K562 (cell line): Measurements from ENCODE around the gene HIVEP1. TPM values are rescaled to one million over a fixed set of nuclear protein-coding genes. Genes with fewer than 3 reads are reported as not detected.

Source experiments
- CBFA2T2 ChIP-seq: fragments of 450-650 bp; conservative IDR thresholded peaks from 2 replicates; pipeline ENCODE4 v1.6.1; 2017; ENCODE audit warnings: mild to moderate bottlenecking
- GTF2E2 ChIP-seq: fragments of 200-800 bp; sonication (Bioruptor generic); IDR thresholded peaks from 2 replicates; pipeline ENCODE4 v1.6.1; 2016; ENCODE audit warnings: missing genetic modification characterization, missing compliant biosample characterization
- HES1 ChIP-seq: fragments of 450-650 bp; IDR thresholded peaks from 2 replicates; pipeline ENCODE4 v1.6.1; 2016; ENCODE audit warnings: low read depth, mild to moderate bottlenecking, moderate library complexity
- NCOA1 ChIP-seq: fragments of 450-650 bp; IDR thresholded peaks from 2 replicates; pipeline ENCODE4 v1.6.1; 2016; ENCODE audit warnings: low read depth
- NFE2L1 ChIP-seq: fragments of 450-650 bp; IDR thresholded peaks from 2 replicates; pipeline ENCODE4 v1.6.1; 2016; ENCODE audit warnings: missing genetic modification characterization, low read depth, mild to moderate bottlenecking, missing compliant biosample characterization, moderate library complexity, borderline replicate concordance
- NFRKB ChIP-seq: fragments of 450-650 bp; IDR thresholded peaks from 2 replicates; pipeline ENCODE4 v1.6.1; 2016; ENCODE audit warnings: low read depth
- NONO ChIP-seq, 2 experiments: fragments of 200-400 bp in 1 of 2; fragments of 450-650 bp in 1 of 2; formaldehyde crosslinking in 1 of 2; IDR thresholded peaks; 2 replicates each; pipeline ENCODE4 v1.6.1; 2017; ENCODE audit warnings: low read depth in 2 of 2, mild to moderate bottlenecking in 2 of 2, moderate library complexity in 2 of 2, low read length in 1 of 2
- SP1 ChIP-seq: sonication (generic); formaldehyde crosslinking; IDR thresholded peaks from 2 replicates; pipeline ENCODE4 v1.8.1; 2022; ENCODE audit warnings: mild to moderate bottlenecking, missing genetic modification reagents
- SRSF7 ChIP-seq: fragments of 200-400 bp; formaldehyde crosslinking; optimal IDR thresholded peaks from 2 replicates; pipeline ENCODE3; 2017; ENCODE audit warnings: mild to moderate bottlenecking, low read depth, low read length
- TAL1 ChIP-seq: fragments of 450-650 bp; IDR thresholded peaks from 2 replicates; pipeline ENCODE4 v1.6.1; 2016; ENCODE audit warnings: mild to moderate bottlenecking
- TCF7L2 ChIP-seq: fragments of 150-350 bp; IDR thresholded peaks from 2 replicates; pipeline ENCODE4 v1.6.1; 2016; ENCODE audit warnings: low read depth, mild to moderate bottlenecking, low read length, moderate library complexity
- TFE3 ChIP-seq: fragments of 450-650 bp; formaldehyde crosslinking; IDR thresholded peaks from 2 replicates; pipeline ENCODE4 v1.4.0; 2020; ENCODE audit warnings: mild to moderate bottlenecking, mixed read lengths
- ZBTB5 ChIP-seq: fragments of 450-650 bp; IDR thresholded peaks from 2 replicates; pipeline ENCODE4 v1.6.1; 2017; ENCODE audit warnings: antibody characterized with exemption
- ZC3H4 ChIP-seq: sonication (generic); formaldehyde crosslinking; IDR thresholded peaks from 2 replicates; pipeline ENCODE4 v1.9.0; 2021; ENCODE audit warnings: missing genetic modification reagents, borderline replicate concordance
- ZNF217 ChIP-seq: sonication (generic); formaldehyde crosslinking; IDR thresholded peaks from 2 replicates; pipeline ENCODE4 v1.8.0; 2022; ENCODE audit warnings: mild to moderate bottlenecking, missing genetic modification reagents
- ZNF24 ChIP-seq: fragments of 450-650 bp; IDR thresholded peaks from 2 replicates; pipeline ENCODE4 v1.6.1; 2016
- ZNF324 ChIP-seq: fragments of 250-450 bp; sonication (Bioruptor Pico); IDR thresholded peaks from 2 replicates; pipeline ENCODE4 v1.4.0; 2020; ENCODE audit warnings: mild to moderate bottlenecking
- polyA plus RNA-seq, 8 experiments: library from polyadenylated mRNA; depleted of rRNA in 4 of 8; stranded (reverse) in 5 of 8; unstranded in 3 of 8; fragments of >200 nt; fragmentation: Nextera tagmentation in 2 of 8; fragmentation: Illumina TruSeq in 1 of 8; extraction: Ambion mirVana in 2 of 8; extraction: Trizol in 1 of 8; gene quantifications; 2 replicates each; pipeline versions ENCODE4 v1.2.1 to v1.2.3, GENCODE V29; 2011 to 2014; ENCODE audit warnings: inconsistent platforms in 1 of 8, missing spikeins in 1 of 8
- total RNA-seq, 7 experiments: library from RNA; depleted of rRNA in 6 of 7; stranded (reverse); fragments of >200 nt in 6 of 7; fragmentation: Illumina TruSeq in 2 of 7; extraction: Trizol in 2 of 7; gene quantifications; 2 replicates each; pipeline versions ENCODE4 v1.2.1 to v1.2.3, GENCODE V29; 2011 to 2021; ENCODE audit warnings: low replicate concordance in 1 of 7
- TF ChIP-seq, protein P1 (sequence below): fragments of 450-650 bp; IDR thresholded peaks from 2 replicates; pipeline ENCODE4 v1.6.1; 2016; ENCODE audit warnings: mild to moderate bottlenecking
- TF ChIP-seq, protein P2 (sequence below): fragments of 250-450 bp; sonication (Bioruptor Pico); IDR thresholded peaks from 2 replicates; pipeline ENCODE4 v1.4.0; 2020; ENCODE audit warnings: mild to moderate bottlenecking, moderate library complexity
- TF ChIP-seq, protein P3 (sequence below): fragments of 250-450 bp; sonication (Bioruptor Pico); IDR thresholded peaks from 2 replicates; pipeline ENCODE4 v1.9.0; 2021; ENCODE audit warnings: mild to moderate bottlenecking, inconsistent platforms

The HIVEP1 gene
- total and polyA plus RNA-seq, 9 of the 15 experiments (the other 6 are each of a cell fraction or from before 2014, with no cell fraction given), result 6.0 to 33.3 (median 21.7) TPM

DNA sequence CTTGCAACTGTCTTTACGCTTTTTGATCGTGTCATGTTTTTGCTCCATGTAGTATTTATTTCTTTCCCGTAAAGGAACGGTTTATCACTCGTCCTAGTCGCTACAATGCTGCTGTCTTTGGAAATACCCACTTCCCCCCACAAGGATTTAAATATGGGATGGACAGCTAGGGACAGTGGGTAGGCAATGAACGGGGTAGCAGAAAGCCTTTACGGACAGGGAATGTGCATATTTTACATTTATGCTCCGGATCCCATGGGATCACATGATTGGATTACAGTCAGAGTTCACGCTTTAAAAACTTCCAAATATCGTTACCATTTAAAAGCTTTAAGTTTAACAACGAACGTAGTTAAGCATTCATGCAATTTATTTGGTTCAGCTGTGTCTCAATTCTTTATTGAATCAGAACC is 1.2 kb downstream of the HIVEP1 start (continued):
- TF ChIP-seq, protein P1, sequence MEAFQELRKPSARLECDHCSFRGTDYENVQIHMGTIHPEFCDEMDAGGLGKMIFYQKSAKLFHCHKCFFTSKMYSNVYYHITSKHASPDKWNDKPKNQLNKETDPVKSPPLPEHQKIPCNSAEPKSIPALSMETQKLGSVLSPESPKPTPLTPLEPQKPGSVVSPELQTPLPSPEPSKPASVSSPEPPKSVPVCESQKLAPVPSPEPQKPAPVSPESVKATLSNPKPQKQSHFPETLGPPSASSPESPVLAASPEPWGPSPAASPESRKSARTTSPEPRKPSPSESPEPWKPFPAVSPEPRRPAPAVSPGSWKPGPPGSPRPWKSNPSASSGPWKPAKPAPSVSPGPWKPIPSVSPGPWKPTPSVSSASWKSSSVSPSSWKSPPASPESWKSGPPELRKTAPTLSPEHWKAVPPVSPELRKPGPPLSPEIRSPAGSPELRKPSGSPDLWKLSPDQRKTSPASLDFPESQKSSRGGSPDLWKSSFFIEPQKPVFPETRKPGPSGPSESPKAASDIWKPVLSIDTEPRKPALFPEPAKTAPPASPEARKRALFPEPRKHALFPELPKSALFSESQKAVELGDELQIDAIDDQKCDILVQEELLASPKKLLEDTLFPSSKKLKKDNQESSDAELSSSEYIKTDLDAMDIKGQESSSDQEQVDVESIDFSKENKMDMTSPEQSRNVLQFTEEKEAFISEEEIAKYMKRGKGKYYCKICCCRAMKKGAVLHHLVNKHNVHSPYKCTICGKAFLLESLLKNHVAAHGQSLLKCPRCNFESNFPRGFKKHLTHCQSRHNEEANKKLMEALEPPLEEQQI, result no peak
- no peak for TF ChIP-seq ZC3H4 (CRISPR knock-in tag)
- TF ChIP-seq CBFA2T2, result no peak
- no peak for TF ChIP-seq GTF2E2 (tag)
- TF ChIP-seq TAL1, result no peak
- TF ChIP-seq TFE3 (CRISPR knock-in tag), result peak; percentile 53
- no peak for TF ChIP-seq NFRKB
- TF ChIP-seq HES1, result no peak
- no peak for TF ChIP-seq NCOA1
- no peak for TF ChIP-seq ZNF217 (CRISPR knock-in tag)
- TF ChIP-seq SRSF7, result no peak
- no peak for TF ChIP-seq ZBTB5
- TF ChIP-seq TCF7L2, result no peak
- no peak for TF ChIP-seq NONO (IDR thresholded peaks at IDR 0.05; ENCODE audit: low read depth in 2 of 2, low read length in 1 of 2)
- no peak for TF ChIP-seq NFE2L1
- TF ChIP-seq, protein P2, sequence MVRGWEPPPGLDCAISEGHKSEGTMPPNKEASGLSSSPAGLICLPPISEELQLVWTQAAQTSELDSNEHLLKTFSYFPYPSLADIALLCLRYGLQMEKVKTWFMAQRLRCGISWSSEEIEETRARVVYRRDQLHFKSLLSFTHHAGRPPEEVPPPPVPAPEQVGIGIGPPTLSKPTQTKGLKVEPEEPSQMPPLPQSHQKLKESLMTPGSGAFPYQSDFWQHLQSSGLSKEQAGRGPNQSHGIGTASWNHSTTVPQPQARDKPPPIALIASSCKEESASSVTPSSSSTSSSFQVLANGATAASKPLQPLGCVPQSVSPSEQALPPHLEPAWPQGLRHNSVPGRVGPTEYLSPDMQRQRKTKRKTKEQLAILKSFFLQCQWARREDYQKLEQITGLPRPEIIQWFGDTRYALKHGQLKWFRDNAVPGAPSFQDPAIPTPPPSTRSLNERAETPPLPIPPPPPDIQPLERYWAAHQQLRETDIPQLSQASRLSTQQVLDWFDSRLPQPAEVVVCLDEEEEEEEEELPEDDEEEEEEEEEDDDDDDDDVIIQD (CRISPR knock-in tag), result no peak
- TF ChIP-seq, protein P3, sequence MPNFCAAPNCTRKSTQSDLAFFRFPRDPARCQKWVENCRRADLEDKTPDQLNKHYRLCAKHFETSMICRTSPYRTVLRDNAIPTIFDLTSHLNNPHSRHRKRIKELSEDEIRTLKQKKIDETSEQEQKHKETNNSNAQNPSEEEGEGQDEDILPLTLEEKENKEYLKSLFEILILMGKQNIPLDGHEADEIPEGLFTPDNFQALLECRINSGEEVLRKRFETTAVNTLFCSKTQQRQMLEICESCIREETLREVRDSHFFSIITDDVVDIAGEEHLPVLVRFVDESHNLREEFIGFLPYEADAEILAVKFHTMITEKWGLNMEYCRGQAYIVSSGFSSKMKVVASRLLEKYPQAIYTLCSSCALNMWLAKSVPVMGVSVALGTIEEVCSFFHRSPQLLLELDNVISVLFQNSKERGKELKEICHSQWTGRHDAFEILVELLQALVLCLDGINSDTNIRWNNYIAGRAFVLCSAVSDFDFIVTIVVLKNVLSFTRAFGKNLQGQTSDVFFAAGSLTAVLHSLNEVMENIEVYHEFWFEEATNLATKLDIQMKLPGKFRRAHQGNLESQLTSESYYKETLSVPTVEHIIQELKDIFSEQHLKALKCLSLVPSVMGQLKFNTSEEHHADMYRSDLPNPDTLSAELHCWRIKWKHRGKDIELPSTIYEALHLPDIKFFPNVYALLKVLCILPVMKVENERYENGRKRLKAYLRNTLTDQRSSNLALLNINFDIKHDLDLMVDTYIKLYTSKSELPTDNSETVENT (CRISPR knock-in tag), result no peak
- no peak for TF ChIP-seq ZNF24
- TF ChIP-seq SP1 (CRISPR knock-in tag), result no peak
- TF ChIP-seq ZNF324 (CRISPR knock-in tag), result no peak
